ENCODE measurements around the gene DNAJC4.

- no peak for TF ChIP-seq POLR2AphosphoS5 (IDR thresholded peaks at IDR 0.05; ENCODE audit: low read depth, low read length)
- no peak for TF ChIP-seq TAF1 (IDR thresholded peaks at IDR 0.05; ENCODE audit: borderline replicate concordance, insufficient read depth, low read length)
- TF ChIP-seq REST (IDR thresholded peaks at IDR 0.05; ENCODE audit: insufficient read depth in 1 of 2, low read depth in 2 of 2, low read length in 2 of 2): no peak
Observed at GRCh38 chr11:64223001-64223651, 7.2 kb upstream of the DNAJC4 start.
